ENCODE results near the gene ARMH1. TPM values are rescaled to one million over a fixed set of nuclear protein-coding genes. Genes with fewer than 3 reads are reported as not detected.
A peak's percentile ranks its signal among the peaks of the same experiment; 100 is the strongest.
"Not testable (repeated sequence)": the region's sequence is repeated elsewhere in the genome, so short reads cannot be mapped to it uniquely, and the experiment has no call there.

The ARMH1 gene
- total RNA-seq, 2 donors from 2014 or later, result 53.0 to 56.8 TPM

DNA sequence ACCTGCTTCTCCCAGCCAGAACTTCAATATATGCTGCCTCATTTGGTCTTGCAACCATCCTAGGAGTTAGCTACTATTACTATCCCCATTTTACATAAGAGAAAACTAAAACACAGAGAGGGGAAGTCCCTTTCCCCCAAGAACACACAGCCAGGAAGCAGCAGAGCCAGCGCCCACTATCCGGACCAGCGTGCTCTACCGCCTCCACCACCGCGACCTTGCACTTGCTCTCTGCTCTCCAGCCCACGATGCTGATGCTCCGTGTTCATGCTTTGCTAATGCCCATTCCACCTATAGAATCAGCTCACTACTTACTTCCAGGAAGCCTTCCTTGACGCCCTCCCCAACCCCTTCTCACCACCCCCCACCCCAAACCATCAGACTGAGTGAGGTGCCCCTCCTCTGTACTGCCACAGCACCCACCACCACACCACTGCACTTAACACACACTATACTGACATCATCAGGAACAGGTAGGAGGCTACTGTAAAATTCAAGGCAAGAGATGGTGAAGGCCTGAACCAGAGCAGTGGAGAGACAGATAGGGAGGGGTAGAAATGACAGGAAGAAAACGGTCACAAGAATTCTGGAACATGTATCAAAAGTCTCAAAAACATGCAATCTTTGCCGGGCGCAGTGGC is 9.7 kb upstream of the ARMH1 start:
- Mint-ChIP-seq H3K4me3 (peak overlapping the region; percentile 76), H3K27me3 (no peaks in the 10 kb centered on the region), H3K36me3 (ENCODE audit: low read depth) (no peaks in the 10 kb centered on the region), H3K4me1 (peaks cover 13% of the 10 kb centered on the region), H3K27ac (peak overlapping the region; percentile 77)
- ATAC-seq, result peak; percentile 68
- DNase-seq, result no peak
- no peaks in the 10 kb centered on the region for H3K9me3 ChIP-seq (ENCODE audit: control insufficient read depth, low read length, poor library complexity, severe bottlenecking)

DNA sequence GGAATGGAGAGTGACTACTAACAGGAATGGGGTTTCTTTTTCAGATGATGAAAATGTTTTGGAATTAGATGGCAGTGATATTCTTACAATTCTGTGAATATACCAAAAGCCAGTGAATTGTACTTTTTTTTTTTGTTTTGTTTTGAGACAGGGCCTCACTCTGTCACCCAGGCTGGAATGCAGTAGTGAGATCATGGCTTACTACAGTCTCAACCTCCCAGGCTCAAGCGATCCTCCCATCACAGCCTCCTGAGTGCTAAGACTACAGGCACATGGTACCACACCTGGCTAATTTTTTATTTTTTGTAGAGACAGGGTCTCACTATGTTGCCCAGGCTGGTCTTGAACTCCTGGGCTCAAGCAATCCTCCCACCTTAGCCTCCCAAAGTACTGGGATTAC is 7.8 kb upstream of the ARMH1 start:
- DNase-seq; H3K36me3 Mint-ChIP-seq (ENCODE audit: low read depth); H3K27ac Mint-ChIP-seq; H3K9me3 ChIP-seq (ENCODE audit: control insufficient read depth, low read length, poor library complexity, severe bottlenecking); ATAC-seq; H3K4me3 Mint-ChIP-seq; H3K27me3 Mint-ChIP-seq: not testable (repeated sequence)
- peaks cover 13% of the 10 kb centered on the region for H3K4me1 Mint-ChIP-seq

DNA sequence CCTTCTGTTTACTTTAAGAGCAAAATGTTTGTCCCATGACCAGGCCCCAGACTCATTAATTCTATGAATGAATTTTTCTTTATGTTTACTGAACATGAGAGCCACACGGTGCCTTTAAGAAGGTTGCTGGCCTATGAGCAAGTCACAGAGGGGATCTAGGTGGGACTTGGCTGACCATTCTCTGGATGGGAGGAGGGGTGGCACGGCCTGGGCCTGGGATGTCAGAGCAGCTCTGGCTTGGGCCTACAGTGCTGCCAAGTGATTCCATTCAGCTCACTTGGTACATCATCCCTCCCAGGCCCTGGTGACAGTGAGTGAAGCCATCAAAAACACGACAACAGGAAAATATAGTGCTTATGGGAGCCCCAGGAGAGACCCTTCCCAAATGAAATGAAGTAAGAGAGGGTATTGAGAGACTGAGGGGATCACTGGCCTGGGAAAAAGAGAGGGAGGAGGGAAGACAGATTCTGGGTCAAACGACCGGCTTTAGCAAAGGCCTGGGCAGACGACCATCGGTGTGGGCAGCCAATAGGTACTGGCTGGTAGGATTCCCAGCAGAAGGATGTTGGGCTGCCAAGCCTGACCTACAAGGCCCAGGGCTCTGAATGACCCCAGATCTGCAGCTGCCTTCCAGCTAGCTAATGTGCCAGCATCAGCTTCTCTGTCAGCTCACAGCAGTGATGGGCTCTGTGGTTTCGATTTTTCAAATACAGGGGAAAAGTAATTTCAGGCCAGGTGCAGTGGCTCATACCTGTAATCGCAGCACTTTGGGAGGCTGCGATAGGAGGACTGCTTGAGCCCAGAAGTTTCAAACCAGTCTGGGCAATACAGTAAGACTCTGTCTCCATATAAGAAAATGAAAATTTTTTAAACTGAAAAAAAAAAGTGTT is 3.5 kb upstream of the ARMH1 start:
- no peaks in the 10 kb centered on the region for H3K9me3 ChIP-seq (ENCODE audit: control insufficient read depth, low read length, poor library complexity, severe bottlenecking)
- Mint-ChIP-seq H3K27me3 (no peaks in the 10 kb centered on the region), H3K27ac (peak overlapping the region; percentile 63), H3K4me3 (no peak overlapping the region), H3K36me3 (ENCODE audit: low read depth) (no peaks in the 10 kb centered on the region), H3K4me1 (peaks cover 12% of the 10 kb centered on the region)
- DNase-seq, result no peak
- no peak for ATAC-seq

DNA sequence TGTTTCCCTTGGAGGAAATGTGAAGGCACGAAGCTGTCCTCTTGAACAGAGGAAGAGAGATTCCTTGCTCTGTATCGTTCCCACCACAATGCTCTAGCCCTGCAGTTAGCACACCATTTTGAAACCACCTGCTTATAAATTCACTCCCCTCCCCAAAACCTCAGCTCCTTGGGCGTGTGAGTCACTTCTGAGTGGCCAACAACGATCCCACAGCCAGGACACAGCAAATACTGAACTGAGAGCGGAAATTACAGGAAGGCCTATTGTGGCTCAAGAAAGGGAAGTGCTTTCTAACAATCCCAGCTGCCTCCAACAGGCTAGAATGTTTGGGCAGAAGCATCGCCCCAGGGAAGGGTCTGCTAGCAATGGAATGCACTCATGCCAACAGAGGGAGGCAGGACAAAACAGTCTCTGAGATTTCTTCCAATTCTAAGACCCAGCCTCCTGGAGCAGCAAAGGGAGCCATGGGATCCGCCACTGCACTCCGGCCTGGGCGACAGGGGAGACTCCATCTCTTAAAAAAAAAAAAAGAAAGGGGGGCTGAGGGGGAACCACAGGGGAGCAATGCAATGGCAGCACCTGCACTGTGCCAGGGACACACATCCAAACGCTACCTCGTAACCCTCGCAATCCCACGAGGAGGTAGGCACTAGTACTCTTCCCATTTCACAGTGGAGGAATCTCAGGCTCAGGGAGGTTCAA is 2.1 kb upstream of the ARMH1 start:
- Mint-ChIP-seq H3K4me3 (peak overlapping the region; percentile 91), H3K36me3 (ENCODE audit: low read depth) (no peaks in the 10 kb centered on the region), H3K27ac (no peak overlapping the region), H3K4me1 (peaks cover 12% of the 10 kb centered on the region), H3K27me3 (no peaks in the 10 kb centered on the region)
- no peak for ATAC-seq
- no peaks in the 10 kb centered on the region for H3K9me3 ChIP-seq (ENCODE audit: control insufficient read depth, low read length, poor library complexity, severe bottlenecking)
- no peak for DNase-seq

DNA sequence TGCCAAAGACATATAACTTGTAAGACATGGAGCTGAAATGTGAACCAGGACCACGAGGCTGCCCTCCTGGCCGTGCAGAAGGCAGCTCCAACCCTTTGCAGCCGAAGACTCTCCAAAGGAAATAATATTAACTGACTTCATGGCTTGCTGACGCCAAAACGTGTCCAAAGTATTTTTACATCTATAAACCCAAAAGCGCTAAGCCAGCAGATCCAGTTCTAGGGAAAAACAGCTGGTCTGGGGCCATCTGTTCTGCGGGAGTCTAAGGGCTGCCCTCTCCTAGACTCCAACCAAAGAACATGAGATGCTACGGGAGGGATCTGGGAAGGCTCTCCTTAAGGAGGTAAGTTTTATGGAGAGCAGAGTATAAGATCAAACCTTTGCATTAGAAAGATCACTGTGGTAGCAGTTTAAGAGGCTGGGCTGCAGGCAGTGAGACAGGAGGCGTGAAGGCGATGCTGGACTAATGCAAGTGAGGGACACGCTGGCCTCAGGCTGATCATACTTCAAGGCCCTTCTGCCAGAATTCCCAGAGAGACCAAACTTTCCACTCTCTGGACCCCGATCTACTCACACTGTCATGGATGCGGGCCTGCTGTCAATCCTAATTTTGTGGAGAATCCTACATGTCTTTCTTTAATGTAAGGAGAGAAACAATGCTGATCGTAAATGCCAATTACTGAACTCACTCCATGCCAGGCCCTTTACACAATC is 1.4 kb upstream of the ARMH1 start:
- no peaks in the 10 kb centered on the region for H3K27me3 Mint-ChIP-seq
- no peak for ATAC-seq
- no peak for DNase-seq
- no peaks in the 10 kb centered on the region for H3K9me3 ChIP-seq (ENCODE audit: control insufficient read depth, low read length, poor library complexity, severe bottlenecking)
- H3K36me3 Mint-ChIP-seq (ENCODE audit: low read depth), result no peaks in the 10 kb centered on the region
- H3K4me1 Mint-ChIP-seq, result peaks cover 12% of the 10 kb centered on the region
- H3K4me3 Mint-ChIP-seq, result peak overlapping the region; percentile 91
- peak overlapping the region; percentile 89 for H3K27ac Mint-ChIP-seq

DNA sequence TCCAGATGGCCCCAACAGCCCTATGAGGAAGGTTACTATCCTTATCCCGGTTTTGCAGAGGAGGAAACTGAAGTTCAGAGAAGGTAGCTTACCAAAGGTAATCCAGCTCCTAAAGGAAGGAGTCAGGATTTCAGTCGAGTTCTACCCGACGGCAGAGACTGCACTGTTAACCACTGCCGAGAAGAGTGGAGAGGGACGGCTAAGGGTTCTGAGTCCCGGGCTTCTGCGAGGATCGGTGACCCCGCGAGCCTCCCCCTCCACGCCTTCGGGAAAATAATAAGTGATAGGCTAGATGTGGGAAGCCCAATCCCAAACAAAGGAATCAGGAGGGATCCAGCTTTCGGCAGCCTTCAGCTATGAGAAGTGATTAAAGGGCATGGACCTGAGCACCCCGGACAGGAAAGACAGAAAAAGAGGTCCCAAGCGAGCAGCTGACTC is 820 bp upstream of the ARMH1 start:
- Mint-ChIP-seq H3K27me3 (no peaks in the 10 kb centered on the region), H3K36me3 (ENCODE audit: low read depth) (no peaks in the 10 kb centered on the region), H3K27ac (peak overlapping the region; percentile 89), H3K4me1 (peaks cover 12% of the 10 kb centered on the region), H3K4me3 (peak overlapping the region; percentile 91)
- no peak for DNase-seq
- ATAC-seq, result no peak
- no peaks in the 10 kb centered on the region for H3K9me3 ChIP-seq (ENCODE audit: control insufficient read depth, low read length, poor library complexity, severe bottlenecking)

DNA sequence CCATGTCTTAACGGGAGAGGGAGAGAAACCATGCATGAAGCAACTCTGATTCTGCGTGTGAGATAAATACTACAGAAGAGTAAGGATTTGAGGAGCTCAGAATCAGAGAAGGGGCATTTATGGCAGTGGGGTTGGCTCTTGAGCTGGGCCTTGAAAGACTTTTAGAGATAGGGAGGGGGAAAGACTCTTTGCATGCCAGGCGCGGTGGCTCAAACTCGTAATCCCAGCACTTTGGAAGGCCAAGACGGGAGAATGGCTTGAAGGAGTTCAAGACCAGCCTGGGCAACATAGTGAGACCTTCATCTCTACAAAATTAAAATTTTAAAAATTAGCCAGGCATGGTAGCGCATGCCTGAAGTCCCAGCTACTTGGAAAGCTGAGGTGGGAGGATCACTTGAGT is 672 bp downstream of the ARMH1 start:
- Mint-ChIP-seq H3K36me3 (ENCODE audit: low read depth) (peaks cover 2% of the 10 kb centered on the region), H3K27ac (peak overlapping the region; percentile 89), H3K4me3 (no peak overlapping the region), H3K27me3 (no peaks in the 10 kb centered on the region), H3K4me1 (peaks cover 12% of the 10 kb centered on the region)
- no peak for ATAC-seq
- no peak for DNase-seq
- no peaks in the 10 kb centered on the region for H3K9me3 ChIP-seq (ENCODE audit: control insufficient read depth, low read length, poor library complexity, severe bottlenecking)

DNA sequence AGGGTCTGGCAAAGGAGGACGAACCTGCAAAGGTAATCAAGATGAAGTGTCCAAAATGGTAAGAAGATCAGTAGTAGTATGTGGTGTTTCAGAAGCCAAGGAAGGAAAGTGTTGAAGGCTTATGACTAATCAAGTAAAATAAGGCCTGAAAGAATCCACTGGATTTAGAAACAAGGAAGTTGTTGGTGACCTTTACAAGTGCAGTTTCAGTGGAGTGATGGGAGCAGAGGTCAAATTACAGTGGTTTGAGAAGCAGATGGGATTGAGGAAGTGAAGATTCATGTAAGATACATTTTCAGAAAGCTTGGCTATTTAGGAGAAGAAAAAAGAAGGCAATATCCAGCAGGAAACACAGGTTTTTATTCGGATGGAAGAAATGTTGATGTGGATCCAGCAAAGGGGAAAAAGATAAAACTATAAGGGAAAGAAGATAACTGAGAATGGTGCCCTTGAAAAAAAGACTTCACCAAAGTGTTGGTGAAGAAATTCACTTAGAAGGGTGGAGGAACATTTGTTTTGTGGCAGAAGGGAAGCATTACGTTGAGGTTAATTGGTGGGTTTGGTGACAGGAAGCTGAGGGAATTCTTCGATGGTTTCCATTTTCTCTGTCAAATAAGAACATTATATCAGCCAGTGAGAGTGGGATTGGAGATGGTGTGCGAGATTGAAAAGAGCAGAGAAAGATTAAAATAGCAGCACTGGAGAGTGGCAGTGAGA is 2.1 kb downstream of the ARMH1 start:
- peaks cover 2% of the 10 kb centered on the region for H3K36me3 Mint-ChIP-seq (ENCODE audit: low read depth)
- no peak overlapping the region for H3K27ac Mint-ChIP-seq
- peaks cover 12% of the 10 kb centered on the region for H3K4me1 Mint-ChIP-seq
- no peaks in the 10 kb centered on the region for H3K9me3 ChIP-seq (ENCODE audit: control insufficient read depth, low read length, poor library complexity, severe bottlenecking)
- H3K27me3 Mint-ChIP-seq, result no peaks in the 10 kb centered on the region
- ATAC-seq (no peak), DNase-seq (no peak)
- no peak overlapping the region for H3K4me3 Mint-ChIP-seq

DNA sequence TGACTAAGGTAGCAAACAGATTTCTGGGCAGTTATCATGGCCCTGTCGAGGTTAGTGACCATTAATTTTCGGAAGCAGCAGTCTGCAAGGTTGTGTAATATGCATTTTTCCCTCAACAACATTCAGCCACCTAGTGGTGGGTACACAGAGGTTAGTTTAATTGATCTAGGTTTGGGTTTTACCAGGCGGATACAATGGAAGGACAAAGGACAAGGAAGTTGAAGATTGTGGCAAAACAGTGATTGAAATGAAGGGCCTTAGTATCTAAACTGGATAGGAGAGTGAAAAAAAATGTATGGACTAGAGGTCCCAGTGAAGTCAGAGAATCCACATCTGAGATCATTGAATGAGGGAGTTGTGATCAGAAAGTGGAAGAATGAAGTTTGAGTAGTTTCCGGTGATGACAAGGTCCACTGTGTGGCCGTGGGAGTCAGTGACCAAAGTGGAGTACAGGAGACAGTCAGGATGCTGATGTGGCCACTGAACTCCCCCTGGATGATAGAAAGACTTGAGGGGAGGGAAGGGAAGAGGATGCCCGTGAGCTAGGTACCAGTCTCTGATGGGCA is 2.8 kb downstream of the ARMH1 start:
- ATAC-seq, result no peak
- Mint-ChIP-seq H3K27me3 (no peaks in the 10 kb centered on the region), H3K27ac (no peak overlapping the region), H3K36me3 (ENCODE audit: low read depth) (peaks cover 2% of the 10 kb centered on the region), H3K4me3 (no peak overlapping the region), H3K4me1 (peaks cover 8% of the 10 kb centered on the region)
- H3K9me3 ChIP-seq (ENCODE audit: control insufficient read depth, low read length, poor library complexity, severe bottlenecking), result no peaks in the 10 kb centered on the region
- DNase-seq, result no peak

DNA sequence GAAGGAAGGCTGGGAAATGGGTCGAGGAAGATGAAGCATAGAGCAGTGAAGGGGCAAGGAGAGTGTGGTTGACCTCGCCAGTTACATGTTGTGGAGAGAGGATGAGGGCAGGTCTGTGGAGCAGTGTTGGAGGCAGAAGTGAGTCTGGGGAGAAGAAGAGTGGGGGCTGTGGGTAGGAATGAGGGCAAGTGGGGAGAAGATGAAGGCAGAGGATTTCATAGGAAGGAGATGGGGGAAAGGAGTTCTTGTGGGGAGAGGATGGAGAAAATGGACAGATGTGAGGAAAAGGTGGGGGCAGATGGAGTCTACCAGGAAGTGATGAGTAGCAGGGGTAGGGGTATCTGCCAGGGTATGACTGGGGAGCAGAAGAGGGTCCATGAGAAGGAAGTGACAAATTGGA is 3.6 kb downstream of the ARMH1 start:
- Mint-ChIP-seq H3K4me3 (no peak overlapping the region), H3K27me3 (no peaks in the 10 kb centered on the region), H3K36me3 (ENCODE audit: low read depth) (peaks cover 2% of the 10 kb centered on the region), H3K4me1 (peaks cover 7% of the 10 kb centered on the region), H3K27ac (no peak overlapping the region)
- no peak for DNase-seq
- no peak for ATAC-seq
- no peaks in the 10 kb centered on the region for H3K9me3 ChIP-seq (ENCODE audit: control insufficient read depth, low read length, poor library complexity, severe bottlenecking)

DNA sequence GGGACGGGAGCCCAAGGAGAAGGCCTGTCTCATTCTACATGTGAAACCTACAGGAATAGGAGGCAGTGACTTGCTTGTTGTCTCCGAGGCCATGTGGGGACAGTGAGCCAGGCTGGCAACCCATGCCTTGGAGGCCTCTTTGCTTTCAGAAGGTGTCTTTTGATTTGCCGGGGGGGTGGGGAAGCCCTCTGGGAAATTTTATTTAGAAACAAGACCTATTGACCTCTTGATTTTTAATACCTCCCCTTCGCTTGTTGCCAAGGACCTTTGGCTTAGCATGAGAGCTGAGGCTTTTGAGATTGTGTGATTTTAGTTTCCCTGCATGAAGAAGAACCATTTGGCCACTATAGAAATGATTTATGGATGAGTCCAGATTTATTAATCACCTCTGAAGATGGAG is 4.1 kb downstream of the ARMH1 start:
- DNase-seq (no peak), ATAC-seq (no peak)
- Mint-ChIP-seq H3K27me3 (no peaks in the 10 kb centered on the region), H3K36me3 (ENCODE audit: low read depth) (peaks cover 2% of the 10 kb centered on the region), H3K4me3 (no peak overlapping the region), H3K27ac (no peak overlapping the region), H3K4me1 (peaks cover 7% of the 10 kb centered on the region)
- H3K9me3 ChIP-seq (ENCODE audit: control insufficient read depth, low read length, poor library complexity, severe bottlenecking), result no peaks in the 10 kb centered on the region

DNA sequence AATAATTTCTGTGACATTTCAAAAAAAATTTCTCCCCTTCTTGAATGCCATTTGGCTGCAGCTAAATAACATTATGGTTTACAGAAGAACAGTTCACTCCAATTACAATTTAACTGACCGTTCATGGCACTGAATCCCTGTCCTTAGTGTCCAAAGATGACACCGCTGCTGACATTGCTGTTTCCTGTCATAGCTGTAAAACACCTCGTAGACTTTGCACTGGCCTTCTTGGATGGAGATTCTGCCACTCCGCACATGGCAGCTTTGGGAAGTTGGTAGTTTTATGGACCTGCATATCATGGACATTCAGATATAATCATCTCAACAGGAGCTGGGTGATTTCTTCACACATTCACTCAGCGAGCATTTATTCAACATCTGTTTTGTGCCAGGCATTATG is 5.0 kb downstream of the ARMH1 start:
- Mint-ChIP-seq H3K4me1 (peaks cover 7% of the 10 kb centered on the region), H3K27me3 (no peaks in the 10 kb centered on the region), H3K27ac (no peak overlapping the region), H3K4me3 (no peak overlapping the region), H3K36me3 (ENCODE audit: low read depth) (peaks cover 2% of the 10 kb centered on the region)
- DNase-seq, result no peak
- ATAC-seq, result no peak
- no peaks in the 10 kb centered on the region for H3K9me3 ChIP-seq (ENCODE audit: control insufficient read depth, low read length, poor library complexity, severe bottlenecking)
